ENCODE results near the gene CLPX.

The CLPX gene

GRCh38 chr15:65175511-65175910 lies 9.6 kb downstream of the CLPX start:
- H3K9me3 ChIP-seq (replicated peaks; ENCODE audit: insufficient read depth, low read length): no peaks in the 10 kb centered on the region
- no peak overlapping the region for H3K9ac ChIP-seq (ENCODE audit: low read length)
- no peaks in the 10 kb centered on the region for H3K4me1 ChIP-seq (ENCODE audit: low read length)
- peaks cover 7% of the 10 kb centered on the region; the same call in 1 of the 2 replicates for H4K20me1 ChIP-seq (ENCODE audit: insufficient read depth, low read length)
- TF ChIP-seq EZH2 (optimal IDR thresholded peaks at IDR 0.05; ENCODE audit: low read depth, low read length): no peak
- no peak for TF ChIP-seq CTCF (IDR thresholded peaks at IDR 0.05; ENCODE audit: low read length)
- H3K4me2 ChIP-seq (ENCODE audit: low read depth, low read length): no peak overlapping the region
- no peaks in the 10 kb centered on the region for H3F3A ChIP-seq (ENCODE audit: insufficient read depth, low read length)
- H3K4me3 ChIP-seq (ENCODE audit: low read length): no peak overlapping the region
- no peak overlapping the region for H3K27ac ChIP-seq (ENCODE audit: low read length)
- no peaks in the 10 kb centered on the region for H3K9me2 ChIP-seq (replicated peaks; ENCODE audit: insufficient read depth, low read length)
- H2AFZ ChIP-seq (ENCODE audit: low read length): no peak overlapping the region
- peaks cover 61% of the 10 kb centered on the region for H3K79me2 ChIP-seq (ENCODE audit: low read length)
- H3K36me3 ChIP-seq (replicated peaks; ENCODE audit: insufficient read depth, low read length): peaks cover 13% of the 10 kb centered on the region
- no peaks in the 10 kb centered on the region for H3K27me3 ChIP-seq (replicated peaks; ENCODE audit: insufficient read depth, low read length)
- no peak for DNase-seq

GRCh38 chr15:65174509-65174908 lies 10.6 kb downstream of the CLPX start:
- H3K9me2 ChIP-seq (replicated peaks; ENCODE audit: insufficient read depth, low read length): no peaks in the 10 kb centered on the region
- no peak overlapping the region for H2AFZ ChIP-seq (ENCODE audit: low read length)
- H3K9me3 ChIP-seq (replicated peaks; ENCODE audit: insufficient read depth, low read length): no peaks in the 10 kb centered on the region
- no peaks in the 10 kb centered on the region for H3K4me1 ChIP-seq (ENCODE audit: low read length)
- no peaks in the 10 kb centered on the region for H3K27me3 ChIP-seq (replicated peaks; ENCODE audit: insufficient read depth, low read length)
- no peaks in the 10 kb centered on the region for H3F3A ChIP-seq (ENCODE audit: insufficient read depth, low read length)
- H4K20me1 ChIP-seq (ENCODE audit: insufficient read depth, low read length): peaks cover 7% of the 10 kb centered on the region; the same call in 1 of the 2 replicates
- H3K4me3 ChIP-seq (ENCODE audit: low read length): no peak overlapping the region
- no peak for TF ChIP-seq CTCF (IDR thresholded peaks at IDR 0.05; ENCODE audit: low read length)
- peaks cover 9% of the 10 kb centered on the region for H3K36me3 ChIP-seq (replicated peaks; ENCODE audit: insufficient read depth, low read length)
- H3K4me2 ChIP-seq (ENCODE audit: low read depth, low read length): no peak overlapping the region
- peaks cover 58% of the 10 kb centered on the region for H3K79me2 ChIP-seq (ENCODE audit: low read length)
- no peak overlapping the region for H3K9ac ChIP-seq (ENCODE audit: low read length)
- no peak for DNase-seq
- H3K27ac ChIP-seq (ENCODE audit: low read length): no peak overlapping the region

GRCh38 chr15:65172531-65172930 lies 12.6 kb downstream of the CLPX start:
- Histone ChIP-seq H4K20me1 (ENCODE audit: insufficient read depth, low read length) (peaks cover 4% of the 10 kb centered on the region; the same call in 1 of the 2 replicates), H3K27ac (ENCODE audit: low read length) (no peak overlapping the region), H3K9ac (ENCODE audit: low read length) (no peak overlapping the region), H3F3A (ENCODE audit: insufficient read depth, low read length) (no peaks in the 10 kb centered on the region), H3K79me2 (ENCODE audit: low read length) (peaks cover 43% of the 10 kb centered on the region), H3K4me1 (ENCODE audit: low read length) (no peaks in the 10 kb centered on the region), H2AFZ (ENCODE audit: low read length) (no peak overlapping the region), H3K9me2 (replicated peaks; ENCODE audit: insufficient read depth, low read length) (no peaks in the 10 kb centered on the region), H3K4me2 (ENCODE audit: low read depth, low read length) (no peak overlapping the region), H3K36me3 (replicated peaks; ENCODE audit: insufficient read depth, low read length) (peaks cover under 1% of the 10 kb centered on the region), H3K4me3 (ENCODE audit: low read length) (no peak overlapping the region), H3K9me3 (replicated peaks; ENCODE audit: insufficient read depth, low read length) (no peaks in the 10 kb centered on the region), H3K27me3 (replicated peaks; ENCODE audit: insufficient read depth, low read length) (no peaks in the 10 kb centered on the region)
- no peak for TF ChIP-seq EZH2 (optimal IDR thresholded peaks at IDR 0.05; ENCODE audit: low read depth, low read length)
- no peak for TF ChIP-seq CTCF (IDR thresholded peaks at IDR 0.05; ENCODE audit: low read length)
- no peak for TF ChIP-seq EZH2phosphoT487 (IDR thresholded peaks at IDR 0.05; ENCODE audit: low read length)
- no peak for DNase-seq
